HepG2 (cell line): ENCODE measurements around the gene TSC22D2. TPM values are rescaled to one million over a fixed set of nuclear protein-coding genes. Genes with fewer than 3 reads are reported as not detected.

Source experiments
- ATAD3A ChIP-seq: sonication (generic); formaldehyde crosslinking; IDR thresholded peaks from 2 replicates; pipeline ENCODE4 v1.4.0; 2020; ENCODE audit warnings: missing genetic modification reagents
- FOSL1 ChIP-seq: sonication (generic); formaldehyde crosslinking; IDR thresholded peaks from 2 replicates; pipeline ENCODE4 v1.9.0; 2021; ENCODE audit warnings: missing genetic modification reagents, borderline replicate concordance
- GTF2F1 ChIP-seq: fragments of 150-350 bp; IDR thresholded peaks from 2 replicates; pipeline ENCODE4 v1.6.1; 2014; ENCODE audit warnings: low read length
- IRF9 ChIP-seq: sonication (generic); formaldehyde crosslinking; IDR thresholded peaks from 2 replicates; pipeline ENCODE4 v1.8.0; 2022; ENCODE audit warnings: missing genetic modification reagents, mild to moderate bottlenecking, borderline replicate concordance
- ISX ChIP-seq: sonication (generic); formaldehyde crosslinking; conservative IDR thresholded peaks from 2 replicates; pipeline ENCODE4 v1.5.0; 2020; ENCODE audit warnings: missing genetic modification reagents
- MAFF ChIP-seq: IDR thresholded peaks from 2 replicates; pipeline ENCODE4 v1.6.1; 2011; ENCODE audit warnings: low read depth, low read length, improper control_type of control experiment
- MBD4 ChIP-seq: IDR thresholded peaks from 2 replicates; pipeline ENCODE4 v1.6.1; 2012; ENCODE audit warnings: low read length, inconsistent platforms, borderline replicate concordance
- MED1 ChIP-seq: sonication (generic); formaldehyde crosslinking; IDR thresholded peaks from 2 replicates; pipeline ENCODE4 v1.4.0; 2020; ENCODE audit warnings: missing genetic modification reagents
- MEIS1 ChIP-seq: sonication (generic); formaldehyde crosslinking; IDR thresholded peaks from 2 replicates; pipeline ENCODE4 v1.9.0; 2021; ENCODE audit warnings: mild to moderate bottlenecking, missing genetic modification reagents, moderate library complexity, borderline replicate concordance
- NFE2 ChIP-seq: sonication (generic); formaldehyde crosslinking; IDR thresholded peaks from 2 replicates; pipeline ENCODE4 v1.4.0; 2020; ENCODE audit warnings: missing genetic modification reagents
- NR2F6 ChIP-seq, 2 experiments: IDR thresholded peaks; 2 replicates each; pipeline ENCODE4 v1.6.1; 2016; ENCODE audit warnings: antibody characterized with exemption in 1 of 2, mild to moderate bottlenecking in 1 of 2
- RFX3 ChIP-seq: IDR thresholded peaks from 2 replicates; pipeline ENCODE4 v1.6.1; 2016; ENCODE audit warnings: missing biosample characterization, missing genetic modification reagents
- SIN3A ChIP-seq: IDR thresholded peaks from 2 replicates; pipeline ENCODE4 v1.6.1; 2011; ENCODE audit warnings: low read depth, mild to moderate bottlenecking, control low read depth, low read length, borderline replicate concordance
- TAF1 ChIP-seq: sonication (generic); formaldehyde crosslinking; IDR thresholded peaks from 2 replicates; pipeline ENCODE4 v1.4.0; 2020; ENCODE audit warnings: missing genetic modification reagents
- TCF7 ChIP-seq: sonication (generic); IDR thresholded peaks from 2 replicates; pipeline ENCODE4 v1.6.1; 2016; ENCODE audit warnings: antibody characterized with exemption, low read depth
- TEAD3 ChIP-seq: optimal IDR thresholded peaks from 2 replicates; pipeline ENCODE3; 2016; ENCODE audit warnings: borderline replicate concordance
- ZFP37 ChIP-seq: sonication (generic); formaldehyde crosslinking; IDR thresholded peaks from 2 replicates; pipeline ENCODE4 v1.4.0; 2020; ENCODE audit warnings: missing genetic modification reagents, borderline replicate concordance
- ZFP91 ChIP-seq: sonication (generic); formaldehyde crosslinking; IDR thresholded peaks from 2 replicates; pipeline ENCODE4 v1.9.0; 2022; ENCODE audit warnings: missing genetic modification reagents, mild to moderate bottlenecking, borderline replicate concordance
- ZNF121 ChIP-seq: sonication (generic); formaldehyde crosslinking; IDR thresholded peaks from 2 replicates; pipeline ENCODE4 v1.5.0; 2020; ENCODE audit warnings: mild to moderate bottlenecking, missing genetic modification reagents
- ZNF441 ChIP-seq: sonication (generic); formaldehyde crosslinking; IDR thresholded peaks from 2 replicates; pipeline ENCODE4 v1.7.0; 2021; ENCODE audit warnings: missing genetic modification reagents, borderline replicate concordance
- ZNF552 ChIP-seq: sonication (generic); formaldehyde crosslinking; IDR thresholded peaks from 2 replicates; pipeline ENCODE4 v1.9.0; 2022; ENCODE audit warnings: missing genetic modification reagents, mild to moderate bottlenecking, borderline replicate concordance
- polyA plus RNA-seq, 8 experiments: library from polyadenylated mRNA; depleted of rRNA in 3 of 8; stranded (reverse) in 7 of 8; unstranded in 1 of 8; fragments of >200 nt; fragmentation: Illumina TruSeq in 4 of 8; extraction: Trizol in 4 of 8; gene quantifications; 2 replicates each; pipeline versions ENCODE4 v1.2.1 to v1.2.3, GENCODE V29; 2011 to 2016; ENCODE audit warnings: low read depth in 4 of 8, missing spikeins in 1 of 8, mixed read lengths in 1 of 8; ENCODE audit not compliant: insufficient read depth in 1 of 8
- total RNA-seq, 5 experiments: library from RNA; depleted of rRNA; stranded (reverse); fragments of >200 nt; fragmentation: Illumina TruSeq; extraction: Trizol; gene quantifications; 2 replicates each; pipeline ENCODE4 v1.2.3, GENCODE V29; 2016; ENCODE audit warnings: low read depth in 1 of 5
- TF ChIP-seq, protein P1 (sequence below): sonication (generic); formaldehyde crosslinking; IDR thresholded peaks from 2 replicates; pipeline ENCODE4 v1.4.0; 2020; ENCODE audit warnings: missing genetic modification reagents
- TF ChIP-seq, protein P2 (sequence below): sonication (generic); formaldehyde crosslinking; IDR thresholded peaks from 2 replicates; pipeline ENCODE4 v1.8.0; 2022; ENCODE audit warnings: low read depth, missing genetic modification reagents

Gene TSC22D2
- total and polyA plus RNA-seq, 2 of the 13 experiments (the other 11 are each of a cell fraction or from before 2014, with no cell fraction given), result 4.6 to 8.2 TPM

- no peak for TF ChIP-seq ZNF121 (CRISPR knock-in tag)
- TF ChIP-seq TEAD3 (CRISPR knock-in tag), result peak; percentile 51
- no peak for TF ChIP-seq TCF7
- TF ChIP-seq ZFP91 (CRISPR knock-in tag), result no peak
- TF ChIP-seq ZNF441, result no peak
- TF ChIP-seq IRF9 (CRISPR knock-in tag), result no peak
- TF ChIP-seq GTF2F1, result no peak
- TF ChIP-seq MED1 (CRISPR knock-in tag), result peak; percentile 38; the same call in 1 of the 2 replicates
- no peak for TF ChIP-seq RFX3 (CRISPR knock-in tag)
- TF ChIP-seq TAF1, result no peak
- no peak for TF ChIP-seq ISX (CRISPR knock-in tag)
- no peak for TF ChIP-seq MEIS1 (CRISPR knock-in tag)
- no peak for TF ChIP-seq NR2F6 (IDR thresholded peaks at IDR 0.05)
- TF ChIP-seq NR2F6 (CRISPR knock-in tag; IDR thresholded peaks at IDR 0.05), result no peak
- TF ChIP-seq FOSL1 (CRISPR knock-in tag), result no peak
- TF ChIP-seq ZFP37, result no peak
- TF ChIP-seq ZNF552 (CRISPR knock-in tag), result no peak
- no peak for TF ChIP-seq ATAD3A (CRISPR knock-in tag)
- no peak for TF ChIP-seq MAFF
- TF ChIP-seq, protein P1, sequence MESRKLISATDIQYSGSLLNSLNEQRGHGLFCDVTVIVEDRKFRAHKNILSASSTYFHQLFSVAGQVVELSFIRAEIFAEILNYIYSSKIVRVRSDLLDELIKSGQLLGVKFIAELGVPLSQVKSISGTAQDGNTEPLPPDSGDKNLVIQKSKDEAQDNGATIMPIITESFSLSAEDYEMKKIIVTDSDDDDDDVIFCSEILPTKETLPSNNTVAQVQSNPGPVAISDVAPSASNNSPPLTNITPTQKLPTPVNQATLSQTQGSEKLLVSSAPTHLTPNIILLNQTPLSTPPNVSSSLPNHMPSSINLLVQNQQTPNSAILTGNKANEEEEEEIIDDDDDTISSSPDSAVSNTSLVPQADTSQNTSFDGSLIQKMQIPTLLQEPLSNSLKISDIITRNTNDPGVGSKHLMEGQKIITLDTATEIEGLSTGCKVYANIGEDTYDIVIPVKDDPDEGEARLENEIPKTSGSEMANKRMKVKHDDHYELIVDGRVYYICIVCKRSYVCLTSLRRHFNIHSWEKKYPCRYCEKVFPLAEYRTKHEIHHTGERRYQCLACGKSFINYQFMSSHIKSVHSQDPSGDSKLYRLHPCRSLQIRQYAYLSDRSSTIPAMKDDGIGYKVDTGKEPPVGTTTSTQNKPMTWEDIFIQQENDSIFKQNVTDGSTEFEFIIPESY (CRISPR knock-in tag), result no peak
- TF ChIP-seq SIN3A, result no peak
- TF ChIP-seq NFE2 (CRISPR knock-in tag), result no peak
- TF ChIP-seq MBD4, result no peak
- TF ChIP-seq, protein P2, sequence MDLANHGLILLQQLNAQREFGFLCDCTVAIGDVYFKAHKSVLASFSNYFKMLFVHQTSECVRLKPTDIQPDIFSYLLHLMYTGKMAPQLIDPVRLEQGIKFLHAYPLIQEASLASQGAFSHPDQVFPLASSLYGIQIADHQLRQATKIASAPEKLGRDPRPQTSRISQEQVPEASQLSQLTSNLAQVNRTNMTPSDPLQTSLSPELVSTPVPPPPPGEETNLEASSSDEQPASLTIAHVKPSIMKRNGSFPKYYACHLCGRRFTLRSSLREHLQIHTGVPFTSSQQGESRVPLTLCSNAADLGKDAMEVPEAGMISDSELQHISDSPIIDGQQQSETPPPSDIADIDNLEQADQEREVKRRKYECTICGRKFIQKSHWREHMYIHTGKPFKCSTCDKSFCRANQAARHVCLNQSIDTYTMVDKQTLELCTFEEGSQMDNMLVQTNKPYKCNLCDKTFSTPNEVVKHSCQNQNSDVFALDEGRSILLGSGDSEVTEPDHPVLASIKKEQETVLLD (CRISPR knock-in tag), result no peak
These were observed 45.4 kb upstream of the TSC22D2 start (continued) for GRCh38 chr3:150362515-150363302.
